Measurements from ENCODE around the gene CT45A1. TPM values are rescaled to one million over a fixed set of nuclear protein-coding genes. Genes with fewer than 3 reads are reported as not detected.
"Not testable (repeated sequence)": the region's sequence is repeated elsewhere in the genome, so short reads cannot be mapped to it uniquely, and the experiment has no call there.

Gene CT45A1
- total RNA-seq, result not detected in 2 replicates
- long read RNA-seq, result 0 reads

- not testable (repeated sequence) for H3K36me3 Mint-ChIP-seq (ENCODE audit: unreplicated experiment); H3K4me3 Mint-ChIP-seq (ENCODE audit: unreplicated experiment); H3K9me3 Mint-ChIP-seq (ENCODE audit: unreplicated experiment); H3K27me3 Mint-ChIP-seq (ENCODE audit: unreplicated experiment); H3K4me1 Mint-ChIP-seq (ENCODE audit: unreplicated experiment); H3K27ac Mint-ChIP-seq (ENCODE audit: unreplicated experiment); DNase-seq (ENCODE audit: extremely low spot score, unreplicated experiment)
Observed at GRCh38 chrX:135713183-135713689, at the start of gene CT45A1. Gene CT45A1 (plus strand): TSS chrX:135713639. CDS start chrX:135718941, 5,302 bp downstream.

GRCh38 chrX:135672979-135673378 lies 40.5 kb upstream of the CT45A1 start:
- H3K4me3 Mint-ChIP-seq (ENCODE audit: unreplicated experiment), result not testable (repeated sequence)

GRCh38 chrX:135688137-135688536 lies 25.3 kb upstream of the CT45A1 start:
- peaks cover 6% of the 10 kb centered on the region for H3K9me3 Mint-ChIP-seq (ENCODE audit: unreplicated experiment)
- no peak for DNase-seq (ENCODE audit: extremely low spot score, unreplicated experiment)
- no peak overlapping the region for H3K27ac Mint-ChIP-seq (ENCODE audit: unreplicated experiment)

More at GRCh38 chrX:135672979-135673378, 40.5 kb upstream of the CT45A1 start:
- not testable (repeated sequence) for H3K36me3 Mint-ChIP-seq (ENCODE audit: unreplicated experiment); DNase-seq (ENCODE audit: extremely low spot score, unreplicated experiment); H3K9me3 Mint-ChIP-seq (ENCODE audit: unreplicated experiment); H3K27ac Mint-ChIP-seq (ENCODE audit: unreplicated experiment); H3K4me1 Mint-ChIP-seq (ENCODE audit: unreplicated experiment); H3K27me3 Mint-ChIP-seq (ENCODE audit: unreplicated experiment)

GRCh38 chrX:135695471-135695870 lies 18.0 kb upstream of the CT45A1 start:
- no peak for TF ChIP-seq CTCF (IDR thresholded peaks at IDR 0.05)
- H3K27me3 Mint-ChIP-seq (ENCODE audit: unreplicated experiment), result no peaks in the 10 kb centered on the region
- DNase-seq (ENCODE audit: extremely low spot score, unreplicated experiment), result no peak
- H3K36me3 Mint-ChIP-seq (ENCODE audit: unreplicated experiment), result no peaks in the 10 kb centered on the region
- H3K27ac Mint-ChIP-seq (ENCODE audit: unreplicated experiment), result no peak overlapping the region
- H3K9me3 Mint-ChIP-seq (ENCODE audit: unreplicated experiment), result no peaks in the 10 kb centered on the region
- no peaks in the 10 kb centered on the region for H3K4me1 Mint-ChIP-seq (ENCODE audit: unreplicated experiment)
- no peak overlapping the region for H3K4me3 Mint-ChIP-seq (ENCODE audit: unreplicated experiment)

More at GRCh38 chrX:135688137-135688536, 25.3 kb upstream of the CT45A1 start:
- no peaks in the 10 kb centered on the region for H3K27me3 Mint-ChIP-seq (ENCODE audit: unreplicated experiment)
- no peaks in the 10 kb centered on the region for H3K36me3 Mint-ChIP-seq (ENCODE audit: unreplicated experiment)
- TF ChIP-seq CTCF (IDR thresholded peaks at IDR 0.05), result no peak
- no peaks in the 10 kb centered on the region for H3K4me1 Mint-ChIP-seq (ENCODE audit: unreplicated experiment)
- H3K4me3 Mint-ChIP-seq (ENCODE audit: unreplicated experiment), result no peak overlapping the region

- no peak overlapping the region for H3K27ac Mint-ChIP-seq (ENCODE audit: unreplicated experiment)
- H3K27me3 Mint-ChIP-seq (ENCODE audit: unreplicated experiment), result no peaks in the 10 kb centered on the region
- no peaks in the 10 kb centered on the region for H3K4me1 Mint-ChIP-seq (ENCODE audit: unreplicated experiment)
- peaks cover 9% of the 10 kb centered on the region for H3K9me3 Mint-ChIP-seq (ENCODE audit: unreplicated experiment)
- DNase-seq (ENCODE audit: extremely low spot score, unreplicated experiment), result no peak
- no peaks in the 10 kb centered on the region for H3K36me3 Mint-ChIP-seq (ENCODE audit: unreplicated experiment)
- no peak for TF ChIP-seq CTCF (IDR thresholded peaks at IDR 0.05)
- H3K4me3 Mint-ChIP-seq (ENCODE audit: unreplicated experiment), result no peak overlapping the region
Observed at GRCh38 chrX:135697601-135698000, 15.8 kb upstream of the CT45A1 start.

- Mint-ChIP-seq H3K9me3 (ENCODE audit: unreplicated experiment) (peaks cover 9% of the 10 kb centered on the region), H3K27me3 (ENCODE audit: unreplicated experiment) (peaks cover 2% of the 10 kb centered on the region), H3K4me1 (ENCODE audit: unreplicated experiment) (no peaks in the 10 kb centered on the region), H3K36me3 (ENCODE audit: unreplicated experiment) (no peaks in the 10 kb centered on the region), H3K4me3 (ENCODE audit: unreplicated experiment) (no peak overlapping the region), H3K27ac (ENCODE audit: unreplicated experiment) (no peak overlapping the region)
- no peak for DNase-seq (ENCODE audit: extremely low spot score, unreplicated experiment)
- no peak for TF ChIP-seq CTCF (IDR thresholded peaks at IDR 0.05)
Observed at GRCh38 chrX:135698924-135699323, 14.5 kb upstream of the CT45A1 start.
